C1 segment of cervical spinal cord (tissue), 14 donors: Measurements from ENCODE around the gene LIG1.
"Not testable (repeated sequence)": the region's sequence is repeated elsewhere in the genome, so short reads cannot be mapped to it uniquely, and the experiment has no call there.

Experiments used
- DNase-seq, 14 donors: peaks; one replicate each; lab custom pipeline; 2025; lab: John Stamatoyannopoulos, UW

Gene LIG1

GRCh38 chr19:48122421-48122820, 47.7 kb downstream of the LIG1 start:
- no peak for DNase-seq

GRCh38 chr19:48121909-48122371, 48.2 kb downstream of the LIG1 start:
- peak in 2 of 14 donors; percentile 15 to 31 for DNase-seq

- no peak for DNase-seq
These were observed 49.1 kb downstream of the LIG1 start for GRCh38 chr19:48121066-48121465.

GRCh38 chr19:48120505-48120904, 49.6 kb downstream of the LIG1 start:
- no peak for DNase-seq

GRCh38 chr19:48118131-48118517, 52.0 kb downstream of the LIG1 start:
- no peak for DNase-seq

- no peak for DNase-seq
These were observed 52.5 kb downstream of the LIG1 start for GRCh38 chr19:48117515-48118130.

GRCh38 chr19:48113190-48113917, 56.8 kb downstream of the LIG1 start:
- peak in 1 of 14 donors; percentile 36 for DNase-seq

- peak in 1 of 14 donors; percentile 33 for DNase-seq
These were observed 58.9 kb downstream of the LIG1 start for GRCh38 chr19:48111280-48111679.

- DNase-seq = peak; percentile 64 to 97 (median 88)
These were observed 59.7 kb downstream of the LIG1 start, which contains the start of gene PLA2G4C for GRCh38 chr19:48110350-48110966. Gene PLA2G4C, minus strand, starts transcription at chr19:48110817. Its CDS starts 4,288 bp downstream, at chr19:48106529.

- no peak for DNase-seq
These were observed 61.0 kb downstream of the LIG1 start for GRCh38 chr19:48108997-48109782.

- DNase-seq = no peak
These were observed 66.2 kb downstream of the LIG1 start for GRCh38 chr19:48103922-48104321.

GRCh38 chr19:48102870-48103751, 67.0 kb downstream of the LIG1 start:
- no peak for DNase-seq

- DNase-seq = no peak
These were observed 74.5 kb downstream of the LIG1 start for GRCh38 chr19:48095612-48096175.

- no peak for DNase-seq
These were observed 75.3 kb downstream of the LIG1 start for GRCh38 chr19:48094855-48095203.

GRCh38 chr19:48094129-48094854, 75.9 kb downstream of the LIG1 start:
- no peak for DNase-seq

- not testable (repeated sequence) for DNase-seq
These were observed 78.9 kb downstream of the LIG1 start for GRCh38 chr19:48091111-48091718.

- DNase-seq = peak in 1 of 14 donors; percentile 9
These were observed 79.8 kb downstream of the LIG1 start for GRCh38 chr19:48090281-48090802.

- not testable (repeated sequence) for DNase-seq
These were observed 81.2 kb downstream of the LIG1 start for GRCh38 chr19:48088991-48089390.
